SK-N-SH (cell line): ENCODE measurements around the gene CHDH. TPM values are rescaled to one million over a fixed set of nuclear protein-coding genes. Genes with fewer than 3 reads are reported as not detected.

Experiments used
- CTCF ChIA-PET: fragments of 300-600, 350-600 bp; formaldehyde crosslinking; extraction: SDS; loops from one replicate; lab custom pipeline; 2021; lab: Yijun Ruan, JAX
- POLR2A ChIA-PET: fragments of 350-600 bp; sonication (Branson Sonifier 250); formaldehyde crosslinking; extraction: SDS; loops from one replicate; lab custom pipeline; 2020; ENCODE audit warnings: antibody characterized with exemption, inconsistent platforms; lab: Yijun Ruan, JAX
- DNase-seq: peaks from one replicate; pipeline ENCODE4 v3.0.0; 2012
- H2AFZ ChIP-seq: fragments of 200-600 bp; sonication (generic); 2 replicates; pipeline ENCODE4 v1.8.1; 2016; ENCODE audit warnings: antibody characterized with exemption, mild to moderate bottlenecking, low read depth
- H3F3A ChIP-seq: fragments of 200-600 bp; sonication (generic); replicated peaks from 2 replicates; pipeline ENCODE3; 2016; ENCODE audit warnings: antibody characterized with exemption, mild to moderate bottlenecking; ENCODE audit not compliant: insufficient read depth
- H3K27ac ChIP-seq, 2 experiments: fragments of 200-500 bp in 1 of 2; fragments of 200-600 bp in 1 of 2; sonication (Bioruptor generic) in 1 of 2; sonication (generic), shearing (Covaris generic) in 1 of 2; 2 replicates each; pipeline versions ENCODE4 v1.5.1 to v1.6.1; 2014 to 2016; ENCODE audit warnings: low read depth in 2 of 2, inconsistent platforms in 1 of 2, low read length in 1 of 2, mild to moderate bottlenecking in 1 of 2, mixed read lengths in 1 of 2
- H3K27me3 ChIP-seq: fragments of 200-600 bp; sonication (generic), shearing (Covaris generic); 2 replicates; pipeline ENCODE4 v1.6.1; 2016; ENCODE audit warnings: mixed run types; ENCODE audit not compliant: insufficient read depth
- H3K36me3 ChIP-seq, 2 experiments: fragments of 200-500 bp in 1 of 2; fragments of 200-600 bp in 1 of 2; sonication (Bioruptor generic) in 1 of 2; sonication (generic) in 1 of 2; replicated peaks in 1 of 2; 2 replicates each; pipeline versions ENCODE3 to v1.5.1; 2014 to 2016; ENCODE audit warnings: low read length in 1 of 2, mild to moderate bottlenecking in 1 of 2; ENCODE audit not compliant: insufficient read depth in 2 of 2, control insufficient read depth in 1 of 2
- H3K4me1 ChIP-seq, 2 experiments: fragments of 200-500 bp in 1 of 2; fragments of 200-600 bp in 1 of 2; sonication (Bioruptor generic) in 1 of 2; sonication (generic), shearing (Covaris generic) in 1 of 2; 2 replicates each; pipeline versions ENCODE4 v1.5.1 to v1.6.1; 2014 to 2016; ENCODE audit warnings: low read depth in 1 of 2, low read length in 1 of 2, mixed run types in 1 of 2; ENCODE audit not compliant: insufficient read depth in 2 of 2, control insufficient read depth in 1 of 2
- H3K4me2 ChIP-seq: fragments of 200-600 bp; sonication (generic), shearing (Covaris generic); 2 replicates; pipeline ENCODE4 v1.6.1; 2017; ENCODE audit warnings: mixed run types
- H3K4me3 ChIP-seq, 2 experiments: fragments of 200-500 bp in 1 of 2; fragments of 200-600 bp in 1 of 2; sonication (Bioruptor generic) in 1 of 2; sonication (generic), shearing (Covaris generic) in 1 of 2; 2 replicates each; pipeline versions ENCODE4 v1.5.1 to v1.8.1; 2014 to 2016; ENCODE audit warnings: low read depth in 2 of 2, inconsistent platforms in 1 of 2, low read length in 1 of 2, mild to moderate bottlenecking in 1 of 2, mixed read lengths in 1 of 2, moderate library complexity in 1 of 2
- H3K79me2 ChIP-seq: fragments of 200-600 bp; sonication (generic); 2 replicates; pipeline ENCODE4 v1.8.1; 2017; ENCODE audit warnings: mild to moderate bottlenecking; ENCODE audit not compliant: insufficient read depth
- H3K9ac ChIP-seq: fragments of 200-600 bp; sonication (generic); 2 replicates; pipeline ENCODE4 v1.6.1; 2017; ENCODE audit warnings: mixed run types
- H3K9me2 ChIP-seq: fragments of 200-600 bp; sonication (generic); 2 replicates; pipeline ENCODE4 v1.6.1; 2017; ENCODE audit warnings: mixed run types
- H3K9me3 ChIP-seq: fragments of 200-600 bp; sonication (generic); 2 replicates; pipeline ENCODE4 v1.6.1; 2017; ENCODE audit warnings: mixed run types, mild to moderate bottlenecking, moderate library complexity
- H4K20me1 ChIP-seq: fragments of 200-600 bp; sonication (generic); 2 replicates; pipeline ENCODE4 v1.6.1; 2017; ENCODE audit warnings: mild to moderate bottlenecking, mixed run types; ENCODE audit not compliant: insufficient read depth
- CHD2 ChIP-seq: fragments of 150-350 bp; IDR thresholded peaks from 2 replicates; pipeline ENCODE4 v1.6.1; 2018; ENCODE audit warnings: low read length; ENCODE audit not compliant: partially characterized antibody
- ELF1 ChIP-seq: IDR thresholded peaks from 2 replicates; pipeline ENCODE4 v1.4.0; 2012
- EZH2phosphoT487 ChIP-seq: fragments of 200-600 bp; sonication (generic); IDR thresholded peaks from 2 replicates; pipeline ENCODE4 v1.6.1; 2017; ENCODE audit warnings: low read depth, mixed run types, mild to moderate bottlenecking, antibody characterized with exemption, moderate library complexity, borderline replicate concordance
- FOXJ3 ChIP-seq: sonication (generic); formaldehyde crosslinking; IDR thresholded peaks from 2 replicates; pipeline ENCODE4 v1.5.1; 2020; ENCODE audit warnings: mild to moderate bottlenecking, missing genetic modification reagents
- GABPA ChIP-seq: IDR thresholded peaks from 2 replicates; pipeline ENCODE4 v1.4.0; 2012; ENCODE audit warnings: low read depth, mild to moderate bottlenecking
- JUND ChIP-seq: IDR thresholded peaks from 2 replicates; pipeline ENCODE4 v1.4.0; 2012
- MAX ChIP-seq: IDR thresholded peaks from 2 replicates; pipeline ENCODE4 v1.4.0; 2012; ENCODE audit warnings: low read depth
- MEF2A ChIP-seq: IDR thresholded peaks from 2 replicates; pipeline ENCODE4 v1.4.0; 2012; ENCODE audit warnings: low read depth, borderline replicate concordance
- MXI1 ChIP-seq: IDR thresholded peaks from 2 replicates; pipeline ENCODE4 v1.6.1; 2012; ENCODE audit warnings: mild to moderate bottlenecking, low read depth, low read length, improper control_type of control experiment
- NFIC ChIP-seq: IDR thresholded peaks from 2 replicates; pipeline ENCODE4 v1.4.0; 2012; ENCODE audit warnings: borderline replicate concordance
- PBX3 ChIP-seq: IDR thresholded peaks from 2 replicates; pipeline ENCODE4; 2012
- REST ChIP-seq: IDR thresholded peaks from 2 replicates; pipeline ENCODE4 v1.6.1; 2012; ENCODE audit warnings: mild to moderate bottlenecking, low read depth, low read length, moderate library complexity
- SMC3 ChIP-seq: IDR thresholded peaks from 2 replicates; pipeline ENCODE4 v1.6.1; 2012; ENCODE audit warnings: low read depth, low read length, improper control_type of control experiment
- TCF12 ChIP-seq: IDR thresholded peaks from 2 replicates; pipeline ENCODE4 v1.4.0; 2012
- WGBS: methylation state at CpG from one replicate; pipeline ENCODE4 v1.1.6; 2017; ENCODE audit warnings: low lambda C conversion rate; 5-methylcytosine and 5-hydroxymethylcytosine counted together
- polyA plus RNA-seq, 3 experiments: library from polyadenylated mRNA; depleted of rRNA; stranded (reverse); fragments of >200 nt; gene quantifications; 2 replicates each; pipeline ENCODE4 v1.2.3, GENCODE V29; 2012
- TF ChIP-seq, protein P1 (sequence below): fragments of 150-350 bp; IDR thresholded peaks from 2 replicates; pipeline ENCODE4 v1.6.1; 2017; ENCODE audit warnings: antibody characterized with exemption, low read length, low read depth, borderline replicate concordance

Gene CHDH
- polyA plus RNA-seq, 1 of the 3 experiments (the other 2 are of a cell fraction): 0.33 TPM

DNA sequence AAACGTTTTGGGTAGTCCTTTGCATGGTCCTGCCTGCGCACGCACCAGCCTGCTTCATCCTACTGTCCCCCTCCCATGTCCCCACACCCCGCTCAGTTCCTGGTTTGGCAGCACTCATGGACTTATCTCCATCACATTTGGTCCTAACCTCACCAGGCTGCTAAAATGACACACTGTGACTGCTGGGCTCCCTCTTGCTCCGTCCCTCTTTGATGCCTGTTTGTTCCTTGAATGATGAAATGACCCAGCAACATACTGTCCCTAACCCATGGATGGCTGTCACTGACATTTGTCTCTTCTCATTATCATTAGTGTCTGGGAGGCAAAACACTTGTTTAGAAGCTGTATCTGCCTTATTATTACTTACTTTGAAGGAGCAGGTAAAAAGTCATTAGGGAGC is 80.5 kb downstream of the CHDH start (continued):
- TF ChIP-seq PBX3 (no peak), JUND (no peak), GABPA (no peak)
- TF ChIP-seq, all 33 proteins: peak for 0

DNA sequence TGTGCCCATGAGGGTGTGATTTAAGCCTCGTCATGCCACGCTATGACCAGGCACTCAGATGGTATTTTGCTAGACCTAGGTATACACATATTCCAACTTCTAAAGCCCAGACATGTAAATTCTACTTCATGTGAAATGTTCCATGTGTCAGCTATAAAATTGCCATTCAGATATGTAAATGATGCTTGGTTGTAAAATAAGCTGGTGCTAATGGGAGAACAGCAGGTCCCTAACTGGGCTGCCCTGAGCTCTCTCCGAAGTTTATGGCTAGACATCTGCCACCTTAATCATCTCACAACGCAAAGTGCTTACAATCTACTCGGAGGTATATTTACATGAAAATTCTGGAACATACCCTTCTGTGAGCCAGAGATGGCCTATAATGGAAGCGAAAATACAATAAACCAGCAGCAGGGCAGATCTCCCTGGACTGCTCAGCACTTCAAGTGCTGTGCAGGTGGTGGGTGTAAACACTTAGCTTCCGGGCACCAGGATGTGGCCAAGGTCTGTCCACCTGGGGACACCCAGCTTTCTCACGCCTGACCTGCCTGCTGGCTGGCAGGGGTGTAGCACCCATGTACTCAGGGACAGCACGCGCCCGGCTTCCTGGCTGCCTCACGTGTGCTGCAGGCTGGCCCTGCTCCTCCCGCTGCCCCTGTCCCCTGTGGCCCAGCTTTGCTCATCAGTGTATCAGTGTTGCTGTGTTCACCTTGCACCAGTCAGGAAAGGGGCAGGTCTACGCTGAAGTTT is 82.0 kb downstream of the CHDH start:
- no peaks in the 10 kb centered on the region for H4K20me1 ChIP-seq
- H3K9me2 ChIP-seq: no peaks in the 10 kb centered on the region

More for the DNA sequence above, 82.0 kb downstream of the CHDH start:
- no peaks in the 10 kb centered on the region for H3F3A ChIP-seq
- H3K36me3 ChIP-seq: no peaks in the 10 kb centered on the region
- no peaks in the 10 kb centered on the region for H3K9me3 ChIP-seq
- TF ChIP-seq MAX (no peak), TCF12 (no peak), SMC3 (no peak), MEF2A (no peak), PBX3 (no peak), EZH2phosphoT487 (no peak), CHD2 (no peak), REST (no peak), FOXJ3 (no peak), ELF1 (no peak), NFIC (no peak), MXI1 (no peak)
- TF ChIP-seq, protein P1, sequence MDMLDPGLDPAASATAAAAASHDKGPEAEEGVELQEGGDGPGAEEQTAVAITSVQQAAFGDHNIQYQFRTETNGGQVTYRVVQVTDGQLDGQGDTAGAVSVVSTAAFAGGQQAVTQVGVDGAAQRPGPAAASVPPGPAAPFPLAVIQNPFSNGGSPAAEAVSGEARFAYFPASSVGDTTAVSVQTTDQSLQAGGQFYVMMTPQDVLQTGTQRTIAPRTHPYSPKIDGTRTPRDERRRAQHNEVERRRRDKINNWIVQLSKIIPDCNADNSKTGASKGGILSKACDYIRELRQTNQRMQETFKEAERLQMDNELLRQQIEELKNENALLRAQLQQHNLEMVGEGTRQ: no peak
- WGBS: 62% methylated on average over 12 of the region's 14 CpGs
- H3K4me2 ChIP-seq: no peak overlapping the region
- CTCF ChIA-PET: interaction anchor here (1.0 to 1.2 kb wide), 2 partner anchors 34 to 96 kb away, joined by 3 read pairs; no protein-coding TSS in a partner anchor
- DNase-seq: no peak
- no peak overlapping the region for H3K9ac ChIP-seq
- no peak overlapping the region for H3K4me3 ChIP-seq
- peaks cover 8% of the 10 kb centered on the region for H3K27me3 ChIP-seq
- POLR2A ChIA-PET: no interaction called here
- H3K4me1 ChIP-seq: no peaks in the 10 kb centered on the region
- no peak overlapping the region for H2AFZ ChIP-seq
- no peak overlapping the region for H3K27ac ChIP-seq
- no peaks in the 10 kb centered on the region for H3K79me2 ChIP-seq
